ENCODE data around the gene OR51B4. TPM values are rescaled to one million over a fixed set of nuclear protein-coding genes. Genes with fewer than 3 reads are reported as not detected.

The OR51B4 gene
- total and polyA plus RNA-seq, 2 donors (not counting 3 experiments of a cell fraction or from before 2014, with no cell fraction given), result 0.08 TPM; not detected in 1

DNA sequence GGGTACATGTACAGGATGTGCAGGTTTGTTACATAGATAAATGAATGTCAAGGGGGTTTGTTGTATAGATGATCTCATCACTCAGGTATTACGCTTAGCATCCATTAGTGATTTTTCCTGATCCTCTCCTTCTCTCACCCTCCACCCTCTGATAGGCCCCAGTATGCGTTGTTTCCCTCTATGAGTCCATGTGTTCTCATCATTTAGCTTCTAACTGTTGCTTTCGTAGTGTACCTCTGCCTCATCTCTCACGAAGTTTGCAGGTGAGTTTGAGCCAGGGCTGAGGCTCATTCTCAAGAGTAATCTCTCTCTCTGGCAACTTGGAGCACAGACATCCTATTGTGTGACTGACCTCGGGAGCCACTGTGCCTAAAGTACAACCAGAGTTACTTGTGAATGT is 27.4 kb downstream of the OR51B4 start:
- POLR2A ChIA-PET, result no interaction called here
- Histone ChIP-seq H3K27me3 (ENCODE audit: control insufficient read depth in 2 of 2, insufficient read depth in 2 of 2, low read length in 2 of 2) (no peaks in the 10 kb centered on the region), H3K4me3 (replicated peaks in 1 of 3; ENCODE audit: insufficient read depth in 1 of 3, low read depth in 1 of 3, low read length in 3 of 3) (no peak overlapping the region), H3K9me3 (replicated peaks; ENCODE audit: control insufficient read depth, insufficient read depth, low read length) (no peaks in the 10 kb centered on the region), H3K36me3 (ENCODE audit: control insufficient read depth in 2 of 2, extremely low read depth in 1 of 2, insufficient read depth in 2 of 2, low read length in 2 of 2) (no peaks in the 10 kb centered on the region), H2AFZ (ENCODE audit: low read depth, low read length) (peak overlapping the region; percentile 51), H3K9me1 (replicated peaks; ENCODE audit: control insufficient read depth, extremely low read depth, insufficient read depth, low read length) (no peaks in the 10 kb centered on the region), H3K4me1 (ENCODE audit: control insufficient read depth, extremely low read depth, insufficient read depth, low read length) (no peaks in the 10 kb centered on the region), H3K79me2 (ENCODE audit: control insufficient read depth, insufficient read depth, low read length) (no peaks in the 10 kb centered on the region), H3K4me2 (ENCODE audit: insufficient read depth, low read length) (no peak overlapping the region), H3K9ac (replicated peaks; ENCODE audit: extremely low read depth, insufficient read depth, low read length) (no peak overlapping the region), H3K27ac (ENCODE audit: insufficient read depth, low read depth, low read length) (no peak overlapping the region), H4K20me1 (replicated peaks; ENCODE audit: control insufficient read depth, extremely low read depth, insufficient read depth, low read length) (no peaks in the 10 kb centered on the region)
- DNase-seq (ENCODE audit: low read depth, low spot score) (no peak), FAIRE-seq (no peak)
- TF ChIP-seq MYC (IDR thresholded peaks at IDR 0.05; ENCODE audit: low read depth, low read length), result no peak
- TF ChIP-seq FOS (IDR thresholded peaks at IDR 0.05; ENCODE audit: borderline replicate concordance, insufficient read depth, low read length), result no peak
- TF ChIP-seq, protein P1, sequence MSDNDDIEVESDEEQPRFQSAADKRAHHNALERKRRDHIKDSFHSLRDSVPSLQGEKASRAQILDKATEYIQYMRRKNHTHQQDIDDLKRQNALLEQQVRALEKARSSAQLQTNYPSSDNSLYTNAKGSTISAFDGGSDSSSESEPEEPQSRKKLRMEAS (IDR thresholded peaks at IDR 0.05; ENCODE audit: insufficient read depth, insufficient read length), result no peak
- TF ChIP-seq JUN (IDR thresholded peaks at IDR 0.05; ENCODE audit: borderline replicate concordance, insufficient read depth, insufficient read length, low read depth), result no peak
- TF ChIP-seq EZH2 (IDR thresholded peaks at IDR 0.05; ENCODE audit: borderline replicate concordance, low read depth, low read length, severe bottlenecking), result no peak
- TF ChIP-seq GATA2 (IDR thresholded peaks at IDR 0.05; ENCODE audit: insufficient read depth, insufficient read length, low read depth, low read length), result no peak
- TF ChIP-seq POLR2A (IDR thresholded peaks at IDR 0.05; ENCODE audit: low read depth, low read length), result no peak
- TF ChIP-seq POLR2AphosphoS5 (IDR thresholded peaks at IDR 0.05; ENCODE audit: insufficient read depth, low read depth, low read length), result no peak
- TF ChIP-seq, protein P2, sequence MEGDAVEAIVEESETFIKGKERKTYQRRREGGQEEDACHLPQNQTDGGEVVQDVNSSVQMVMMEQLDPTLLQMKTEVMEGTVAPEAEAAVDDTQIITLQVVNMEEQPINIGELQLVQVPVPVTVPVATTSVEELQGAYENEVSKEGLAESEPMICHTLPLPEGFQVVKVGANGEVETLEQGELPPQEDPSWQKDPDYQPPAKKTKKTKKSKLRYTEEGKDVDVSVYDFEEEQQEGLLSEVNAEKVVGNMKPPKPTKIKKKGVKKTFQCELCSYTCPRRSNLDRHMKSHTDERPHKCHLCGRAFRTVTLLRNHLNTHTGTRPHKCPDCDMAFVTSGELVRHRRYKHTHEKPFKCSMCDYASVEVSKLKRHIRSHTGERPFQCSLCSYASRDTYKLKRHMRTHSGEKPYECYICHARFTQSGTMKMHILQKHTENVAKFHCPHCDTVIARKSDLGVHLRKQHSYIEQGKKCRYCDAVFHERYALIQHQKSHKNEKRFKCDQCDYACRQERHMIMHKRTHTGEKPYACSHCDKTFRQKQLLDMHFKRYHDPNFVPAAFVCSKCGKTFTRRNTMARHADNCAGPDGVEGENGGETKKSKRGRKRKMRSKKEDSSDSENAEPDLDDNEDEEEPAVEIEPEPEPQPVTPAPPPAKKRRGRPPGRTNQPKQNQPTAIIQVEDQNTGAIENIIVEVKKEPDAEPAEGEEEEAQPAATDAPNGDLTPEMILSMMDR (IDR thresholded peaks at IDR 0.05; ENCODE audit: extremely low read depth in 1 of 2, insufficient read depth in 1 of 2, low read depth in 1 of 2, low read length in 2 of 2), result no peak
- CTCF ChIA-PET, result no interaction called here
- intact Hi-C loops (cut with micrococcal nuclease), result no loop called here
- dilution Hi-C loops (cut with MboI; ENCODE audit: extremely low pct_ligation_motif_present, low sequenced_read_pairs), result no loop called here
- BruUV-seq (replicated peaks), result no TSS peak
